Nephron progenitor cell (in vitro differentiated cells): ENCODE data around the gene TWSG1.
"Not testable (repeated sequence)": the region's sequence is repeated elsewhere in the genome, so short reads cannot be mapped to it uniquely, and the experiment has no call there.

ENCODE experiments used
- DNase-seq: peaks from one replicate; pipeline ENCODE4 v3.0.0; 2021
- H3K27ac Mint-ChIP-seq: 2 replicates; pipeline ENCODE4 v1.8.0; 2021; ENCODE audit warnings: mild to moderate bottlenecking, moderate library complexity, mixed read lengths
- H3K27me3 Mint-ChIP-seq: 2 replicates; pipeline ENCODE4 v1.8.0; 2021; ENCODE audit warnings: mild to moderate bottlenecking, low read depth, mixed read lengths; ENCODE audit not compliant: poor library complexity
- H3K36me3 Mint-ChIP-seq: 2 replicates; pipeline ENCODE4 v1.8.0; 2021; ENCODE audit warnings: low read depth, mixed read lengths
- H3K4me1 Mint-ChIP-seq: 2 replicates; pipeline ENCODE4 v1.8.0; 2021; ENCODE audit warnings: mixed read lengths
- H3K4me3 Mint-ChIP-seq: 2 replicates; pipeline ENCODE4 v1.8.0; 2021; ENCODE audit warnings: mild to moderate bottlenecking, moderate library complexity, mixed read lengths
- H3K9me3 Mint-ChIP-seq: 2 replicates; pipeline ENCODE4 v1.8.0; 2021; ENCODE audit warnings: mild to moderate bottlenecking, moderate library complexity, mixed read lengths
- CTCF ChIP-seq: fragments of 200-600 bp; sonication (generic); IDR thresholded peaks from 2 replicates; pipeline ENCODE4 v1.5.0; 2021; ENCODE audit warnings: antibody characterized with exemption

Gene TWSG1

GRCh38 chr18:9431296-9431695 is 96.7 kb downstream of the TWSG1 start:
- no peak for TF ChIP-seq CTCF
- Mint-ChIP-seq H3K9me3 (peaks cover 21% of the 10 kb centered on the region), H3K27me3 (no peaks in the 10 kb centered on the region), H3K36me3 (peaks cover 6% of the 10 kb centered on the region), H3K4me1 (peaks cover 24% of the 10 kb centered on the region), H3K27ac (no peak overlapping the region), H3K4me3 (no peak overlapping the region)
- DNase-seq, result no peak

- DNase-seq, H3K27me3 Mint-ChIP-seq, H3K4me3 Mint-ChIP-seq, H3K36me3 Mint-ChIP-seq: not testable (repeated sequence)
- Mint-ChIP-seq H3K9me3 (peaks cover 18% of the 10 kb centered on the region), H3K27ac (peak overlapping the region; percentile 15), H3K4me1 (peaks cover 38% of the 10 kb centered on the region)
These were observed 98.5 kb downstream of the TWSG1 start for GRCh38 chr18:9433122-9433521.

GRCh38 chr18:9433671-9434121 is 99.1 kb downstream of the TWSG1 start:
- H3K27ac Mint-ChIP-seq, result peak overlapping the region; percentile 97
- peaks cover 6% of the 10 kb centered on the region for H3K36me3 Mint-ChIP-seq
- no peaks in the 10 kb centered on the region for H3K27me3 Mint-ChIP-seq
- peaks cover 38% of the 10 kb centered on the region for H3K4me1 Mint-ChIP-seq
- no peak for TF ChIP-seq CTCF
- no peak overlapping the region for H3K4me3 Mint-ChIP-seq
- H3K9me3 Mint-ChIP-seq, result peaks cover 18% of the 10 kb centered on the region
- no peak for DNase-seq

GRCh38 chr18:9434122-9434701 is 99.6 kb downstream of the TWSG1 start:
- Mint-ChIP-seq H3K36me3 (peaks cover 6% of the 10 kb centered on the region), H3K27me3 (no peaks in the 10 kb centered on the region), H3K27ac (peak overlapping the region; percentile 97), H3K9me3 (peaks cover 18% of the 10 kb centered on the region), H3K4me3 (no peak overlapping the region), H3K4me1 (peaks cover 38% of the 10 kb centered on the region)
- TF ChIP-seq CTCF, result no peak
- peak; percentile 16 for DNase-seq

- H3K36me3 Mint-ChIP-seq, result peaks cover 6% of the 10 kb centered on the region
- no peaks in the 10 kb centered on the region for H3K27me3 Mint-ChIP-seq
- peaks cover 18% of the 10 kb centered on the region for H3K9me3 Mint-ChIP-seq
- no peak overlapping the region for H3K27ac Mint-ChIP-seq
- peaks cover 38% of the 10 kb centered on the region for H3K4me1 Mint-ChIP-seq
- TF ChIP-seq CTCF, result no peak
- H3K4me3 Mint-ChIP-seq, result no peak overlapping the region
- no peak for DNase-seq
These were observed 100.5 kb downstream of the TWSG1 start for GRCh38 chr18:9435041-9435440.

GRCh38 chr18:9436206-9436929 is 101.8 kb downstream of the TWSG1 start:
- H3K27ac Mint-ChIP-seq, result peak overlapping the region; percentile 86
- TF ChIP-seq CTCF, result no peak
- H3K4me3 Mint-ChIP-seq, result no peak overlapping the region
- H3K4me1 Mint-ChIP-seq, result peaks cover 38% of the 10 kb centered on the region
- peaks cover 10% of the 10 kb centered on the region for H3K9me3 Mint-ChIP-seq
- no peak for DNase-seq
- H3K36me3 Mint-ChIP-seq, result no peaks in the 10 kb centered on the region
- no peaks in the 10 kb centered on the region for H3K27me3 Mint-ChIP-seq
